Skin epidermis (tissue), 12 donors: ENCODE results near the gene ZBTB16.
A peak's percentile ranks its signal among the peaks of the same experiment; 100 is the strongest.

ENCODE experiments used
- H3K27ac ChIP-seq, 21 experiments: fragments of 200-600 bp; sonication (generic) in 11 of 21; one replicate each; pipeline ENCODE4 v1.5.0; 2020; ENCODE audit warnings: mild to moderate bottlenecking in 3 of 21, inconsistent platforms in 2 of 21, moderate library complexity in 2 of 21
- H3K4me3 ChIP-seq, 7 experiments: fragments of 200-600 bp; sonication (generic) in 2 of 7; one replicate each; pipeline ENCODE4 v1.5.0; 2020; ENCODE audit warnings: inconsistent platforms in 2 of 7, mild to moderate bottlenecking in 2 of 7, moderate library complexity in 1 of 7

The ZBTB16 gene

DNA sequence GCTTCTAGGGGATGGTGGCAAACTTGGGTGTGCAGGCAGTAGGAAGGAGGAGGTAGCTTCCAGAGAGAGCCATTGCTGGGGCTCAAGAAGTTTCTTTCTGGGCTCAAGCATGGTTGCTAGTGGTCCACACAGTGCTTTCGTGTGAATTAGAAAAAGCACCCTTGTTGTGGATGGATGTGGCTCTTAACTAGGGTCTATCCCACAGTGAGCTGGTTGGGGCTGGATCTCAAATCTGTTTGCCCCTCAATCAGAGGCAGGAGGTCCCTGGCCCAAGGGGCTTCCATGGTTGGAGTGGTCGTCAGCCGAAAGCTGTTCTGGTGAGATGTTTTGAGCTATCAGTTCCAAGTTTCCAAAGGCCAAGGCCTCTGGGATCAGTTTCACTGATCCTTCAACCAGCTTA is 35.0 kb downstream of the ZBTB16 start:
- H3K27ac ChIP-seq = no peak overlapping the region

GRCh38 chr11:114095899-114096298 is 36.4 kb downstream of the ZBTB16 start:
- Histone ChIP-seq H3K4me3 (no peak overlapping the region), H3K27ac (no peak overlapping the region)

More for the DNA sequence above, 35.0 kb downstream of the ZBTB16 start:
- no peak overlapping the region for H3K4me3 ChIP-seq

- no peak overlapping the region for H3K27ac ChIP-seq
- H3K4me3 ChIP-seq = no peak overlapping the region
These were observed 38.3 kb downstream of the ZBTB16 start for GRCh38 chr11:114097832-114098231.

DNA sequence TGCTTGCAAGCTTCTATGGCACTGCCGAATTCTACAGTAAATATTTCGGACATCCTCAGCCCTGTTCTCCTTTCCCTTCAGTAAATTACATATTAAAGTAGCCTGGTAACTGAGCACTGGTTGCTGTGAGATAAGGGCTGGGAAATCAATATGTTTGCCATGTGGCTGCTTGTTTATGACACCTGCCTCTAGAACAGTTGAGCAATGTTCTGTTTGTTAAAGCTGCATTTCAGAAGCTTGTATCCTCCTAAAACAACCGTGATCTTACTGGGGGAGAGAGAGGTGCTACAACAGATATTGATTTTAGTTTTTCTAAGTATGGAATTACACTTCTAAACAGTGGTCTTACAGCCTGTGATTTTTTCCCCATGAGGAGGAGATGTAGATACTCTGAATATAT is 39.4 kb downstream of the ZBTB16 start:
- Histone ChIP-seq H3K27ac (no peak overlapping the region), H3K4me3 (no peak overlapping the region)

DNA sequence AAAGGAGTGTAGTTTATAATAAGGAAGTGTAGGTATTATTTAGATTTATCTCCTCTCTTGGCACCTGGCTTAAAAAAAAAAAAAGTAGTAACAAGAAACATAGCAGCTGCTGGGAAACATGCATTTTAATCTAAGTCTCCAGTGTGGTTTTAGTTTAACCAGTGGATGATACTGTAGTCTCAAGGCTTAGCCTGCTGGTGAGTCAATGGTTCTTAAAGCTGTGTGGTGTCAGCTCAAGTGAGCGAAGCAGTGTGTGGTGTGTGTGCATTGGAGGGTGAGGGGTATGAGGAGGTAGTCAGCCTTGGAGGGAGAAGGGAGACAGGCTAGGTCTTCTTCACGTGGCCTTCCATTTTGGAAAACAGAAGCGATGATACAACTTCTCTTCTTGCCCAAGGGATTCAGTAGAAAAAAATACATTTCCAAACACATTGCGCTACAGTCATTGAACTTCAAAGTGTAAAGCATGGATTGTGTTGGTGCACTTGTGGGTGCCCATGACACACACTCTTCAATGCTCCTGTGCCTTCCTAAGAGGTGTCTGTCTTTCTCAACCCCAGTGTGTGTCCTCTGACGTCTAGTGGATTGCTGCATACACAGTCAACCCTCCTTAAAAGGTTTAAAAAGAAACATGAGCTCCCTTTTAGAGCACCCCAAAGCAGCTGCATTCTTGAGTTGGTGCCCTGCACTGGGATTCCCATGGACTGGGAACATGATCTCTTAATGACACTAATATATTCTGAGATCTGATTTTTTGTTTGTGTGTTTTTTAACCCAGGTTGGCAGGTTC is 40.1 kb downstream of the ZBTB16 start:
- Histone ChIP-seq H3K27ac (no peak overlapping the region), H3K4me3 (no peak overlapping the region)

DNA sequence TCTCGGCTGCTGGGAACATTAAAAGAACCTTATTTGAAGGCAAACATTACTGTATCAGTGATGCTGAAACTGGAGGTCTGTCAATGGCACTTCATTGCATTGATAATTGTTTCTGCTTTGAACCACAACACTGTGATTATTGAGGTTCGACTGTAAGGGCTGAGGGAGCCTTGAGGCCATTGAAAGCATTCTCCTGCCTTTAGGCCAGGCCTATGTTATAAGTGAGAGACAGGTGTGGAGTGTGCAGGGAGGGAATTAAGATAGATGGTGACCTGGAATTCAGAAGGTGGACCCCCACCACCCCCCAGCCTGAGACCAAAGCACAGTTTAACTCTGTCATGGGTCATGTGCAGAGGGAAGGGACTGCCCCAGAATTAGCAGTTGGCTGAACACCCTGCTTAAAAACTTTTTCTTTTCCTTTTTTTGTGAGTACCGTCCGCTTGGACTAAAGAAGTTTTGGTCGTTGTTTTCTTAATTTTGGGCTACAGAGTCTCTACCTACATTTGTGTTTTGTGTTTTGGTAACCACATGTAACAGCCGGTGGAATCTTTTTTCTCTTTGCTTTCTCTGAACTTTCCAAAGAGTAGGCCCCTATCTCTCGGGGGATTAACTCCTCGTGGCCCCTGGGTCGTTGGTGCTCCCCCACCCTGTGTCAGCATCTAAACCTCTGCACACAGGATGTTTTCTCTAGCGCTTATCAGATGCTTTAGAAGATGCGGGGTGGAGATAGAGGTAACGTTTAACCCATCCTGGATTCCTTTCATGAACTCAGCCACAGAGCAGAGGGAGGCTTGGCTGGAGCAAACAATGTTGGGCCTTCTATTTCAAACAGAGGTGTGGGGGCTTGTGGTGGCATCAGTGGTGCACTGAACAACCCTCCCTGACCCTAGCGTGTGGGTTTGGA is 43.7 kb downstream of the ZBTB16 start:
- Histone ChIP-seq H3K27ac (no peak overlapping the region), H3K4me3 (no peak overlapping the region)

DNA sequence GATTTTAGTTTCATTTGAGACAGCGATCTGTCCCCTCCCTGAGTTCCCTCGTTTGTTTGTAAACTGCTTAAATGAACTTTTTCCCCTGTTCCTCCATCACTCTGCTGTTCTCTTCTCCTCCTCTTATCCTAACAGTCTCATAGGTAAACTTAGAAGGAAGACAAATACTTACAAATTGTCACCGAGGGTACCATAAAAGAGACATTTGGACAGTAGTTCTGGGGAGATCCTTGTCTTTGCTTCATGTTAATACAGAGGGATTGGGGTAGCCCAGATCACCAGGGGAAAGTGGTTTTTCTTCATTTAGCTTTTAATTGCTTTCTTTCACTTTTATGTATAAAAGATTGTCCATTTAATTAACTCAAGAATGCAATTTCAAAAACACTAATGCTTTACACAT is 46.1 kb downstream of the ZBTB16 start:
- Histone ChIP-seq H3K27ac (no peak overlapping the region), H3K4me3 (no peak overlapping the region)

DNA sequence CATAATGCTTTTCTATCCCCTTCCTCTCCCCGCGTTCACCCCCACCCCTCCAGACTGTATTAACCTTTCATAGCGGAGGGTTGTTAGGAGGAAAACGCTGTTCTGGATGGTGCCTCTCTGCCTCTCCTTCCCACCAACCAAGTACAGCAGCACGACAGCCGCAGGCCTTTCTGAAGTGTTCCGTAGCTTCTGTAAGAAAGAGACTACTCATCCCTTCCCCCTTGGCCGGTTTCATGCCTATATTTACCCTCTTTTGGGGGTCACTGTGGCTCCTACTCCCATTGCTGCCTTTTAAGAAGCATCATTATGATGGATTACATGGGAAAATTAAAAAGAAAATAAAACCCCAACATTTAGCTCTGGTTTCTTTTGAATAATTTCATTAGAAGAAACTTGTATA is 46.5 kb downstream of the ZBTB16 start:
- no peak overlapping the region for H3K27ac ChIP-seq
- H3K4me3 ChIP-seq = no peak overlapping the region

GRCh38 chr11:114106986-114107385 is 47.5 kb downstream of the ZBTB16 start:
- H3K4me3 ChIP-seq = no peak overlapping the region
- H3K27ac ChIP-seq = no peak overlapping the region

DNA sequence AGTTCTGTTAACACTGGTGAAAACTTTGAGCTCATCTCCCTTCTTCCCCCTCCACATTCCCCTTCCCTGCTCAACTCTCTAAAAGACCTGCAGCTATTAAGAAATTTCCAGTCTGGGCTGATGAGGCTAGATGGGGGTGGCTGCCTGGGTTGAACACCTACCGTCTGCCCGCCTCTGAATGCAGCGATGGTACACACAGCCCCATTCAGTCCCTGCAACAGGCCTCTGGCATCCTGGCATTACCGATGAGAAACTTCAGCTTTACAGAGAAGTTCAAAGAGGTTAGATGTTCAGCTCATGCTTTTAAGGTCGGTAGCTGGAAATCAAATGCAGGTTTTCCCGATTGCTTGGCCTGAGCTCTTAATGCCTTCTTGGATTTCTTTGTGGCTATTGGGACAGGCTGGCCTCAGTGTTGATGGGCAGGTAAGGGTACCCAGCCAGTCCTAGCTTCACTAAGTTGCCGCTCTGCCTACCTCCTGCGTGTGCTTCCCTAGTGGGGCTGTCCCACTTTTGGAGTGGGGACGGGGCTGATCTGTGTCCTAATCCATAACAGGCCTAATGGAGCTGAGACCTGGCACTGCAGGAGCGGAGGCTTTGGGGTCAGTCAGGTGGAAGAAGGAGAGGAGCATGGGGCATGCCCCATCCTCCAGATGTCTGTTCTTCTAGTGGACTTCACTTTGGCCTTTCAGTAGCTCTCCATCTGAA is 49.1 kb downstream of the ZBTB16 start:
- Histone ChIP-seq H3K27ac (no peak overlapping the region), H3K4me3 (no peak overlapping the region)

DNA sequence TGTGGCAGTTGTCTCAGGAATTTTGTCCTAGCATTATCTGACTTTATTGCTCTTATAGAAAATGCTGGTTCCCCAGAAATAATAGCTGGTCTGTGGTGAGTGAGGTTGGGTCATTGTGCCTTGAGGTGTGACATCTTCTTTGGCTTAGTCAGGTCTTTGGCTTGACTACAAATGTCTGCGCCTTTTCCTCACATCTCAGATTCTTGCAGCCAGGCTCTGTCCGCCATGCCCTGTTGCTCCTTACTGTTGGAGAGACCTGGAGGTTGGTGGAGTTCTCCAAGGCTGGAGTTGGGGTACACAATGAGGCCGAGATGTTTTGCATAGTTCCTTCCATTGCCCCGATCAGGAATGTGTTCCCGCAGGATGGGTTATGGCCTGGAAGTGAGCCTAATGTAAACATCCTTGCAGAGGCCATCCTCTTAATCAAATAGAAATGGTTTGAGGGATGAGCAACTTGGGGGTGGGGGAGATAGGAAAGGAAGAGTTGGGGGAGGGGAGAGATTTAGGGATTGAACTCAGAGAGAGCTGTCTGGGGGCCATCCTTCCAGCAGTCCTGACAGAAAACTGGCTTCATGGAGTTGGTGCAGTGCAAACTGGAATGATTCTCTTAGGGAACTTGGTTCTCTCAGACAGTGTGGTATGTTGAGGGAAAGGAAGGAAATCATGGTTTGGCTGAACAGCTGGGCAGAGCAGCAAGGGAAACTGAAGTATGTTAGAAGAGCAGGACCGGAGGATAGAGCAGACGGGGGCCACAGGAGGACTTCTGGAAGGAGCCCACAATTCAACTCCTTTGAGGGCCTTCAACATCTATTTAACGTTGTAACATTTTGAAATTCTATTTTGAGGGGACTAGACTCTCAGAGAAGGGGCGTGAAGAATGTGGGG is 49.9 kb downstream of the ZBTB16 start:
- no peak overlapping the region for H3K4me3 ChIP-seq
- H3K27ac ChIP-seq = peak overlapping the region in 2 of 21 experiments; percentile 3 to 60

DNA sequence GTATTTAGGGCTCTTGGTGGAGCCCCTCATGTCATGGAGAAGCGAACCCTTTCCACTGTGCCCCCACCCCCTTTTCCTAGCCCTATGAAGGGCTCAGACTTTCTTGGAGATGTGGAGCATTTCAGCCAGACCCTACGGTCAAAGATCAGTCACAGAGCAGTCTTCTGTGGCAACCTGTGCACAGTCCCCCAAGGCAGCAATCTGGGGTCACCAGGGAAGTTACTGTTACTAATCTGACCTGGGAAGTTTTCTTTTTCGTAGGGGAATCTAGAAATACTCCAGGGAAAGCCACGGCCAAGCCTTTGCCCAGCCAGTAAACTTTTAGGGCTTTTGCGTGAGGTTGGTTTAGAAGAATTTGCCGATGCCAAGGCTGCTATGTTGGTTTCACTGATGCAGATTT is 50.6 kb downstream of the ZBTB16 start:
- H3K27ac ChIP-seq = peak overlapping the region in 2 of 21 experiments; percentile 3 to 60
- no peak overlapping the region for H3K4me3 ChIP-seq

DNA sequence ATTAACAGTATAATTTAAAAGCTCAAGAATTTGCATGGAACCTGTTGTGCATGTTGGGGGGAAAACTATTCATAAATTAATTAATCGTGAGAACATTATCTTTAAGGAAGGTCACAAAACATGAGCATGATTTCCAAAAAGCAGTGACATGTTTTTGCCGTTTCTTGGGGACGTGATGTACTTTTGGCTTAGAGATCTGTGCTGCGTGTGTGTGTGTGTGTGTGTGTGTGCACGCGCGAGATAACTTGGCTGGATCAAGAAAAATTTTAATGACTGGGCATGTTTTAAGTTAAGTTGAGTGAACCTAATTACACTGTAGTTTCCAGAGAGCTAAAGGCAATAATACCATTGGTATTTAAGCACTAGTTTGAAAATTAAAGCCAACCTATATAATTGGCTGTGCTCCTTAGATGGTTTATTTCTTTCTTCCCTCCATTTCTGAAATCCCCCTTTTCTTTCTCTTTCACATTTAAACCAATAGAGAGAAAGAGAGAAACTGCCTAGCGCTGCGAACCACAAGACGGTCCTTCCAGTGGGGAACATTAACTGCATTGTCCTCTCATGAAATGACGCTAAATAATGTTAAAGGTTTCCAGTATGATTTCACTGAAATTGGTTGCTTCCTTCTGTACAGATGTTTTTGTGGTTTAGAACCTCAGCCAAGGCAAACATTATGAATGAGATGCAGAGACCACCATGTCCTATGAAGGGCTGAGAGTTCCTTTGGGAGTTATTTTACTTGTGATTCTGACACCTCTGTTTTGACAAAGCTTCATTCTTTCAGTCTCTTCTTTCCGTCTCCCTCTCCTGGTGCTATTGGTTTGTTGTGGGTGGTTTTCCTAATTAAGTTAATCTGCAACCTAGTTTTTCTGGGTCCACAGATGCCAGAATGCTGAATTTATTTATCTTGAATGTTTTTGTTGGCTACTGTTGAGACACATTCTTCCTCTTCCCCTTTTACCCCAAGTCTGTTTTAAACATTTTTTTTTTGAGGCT is 51.7 kb downstream of the ZBTB16 start:
- Histone ChIP-seq H3K27ac (peak overlapping the region in 5 of 21 experiments; percentile 2 to 69 (median 46)), H3K4me3 (peak overlapping the region in 1 of 7 experiments; percentile 13)

DNA sequence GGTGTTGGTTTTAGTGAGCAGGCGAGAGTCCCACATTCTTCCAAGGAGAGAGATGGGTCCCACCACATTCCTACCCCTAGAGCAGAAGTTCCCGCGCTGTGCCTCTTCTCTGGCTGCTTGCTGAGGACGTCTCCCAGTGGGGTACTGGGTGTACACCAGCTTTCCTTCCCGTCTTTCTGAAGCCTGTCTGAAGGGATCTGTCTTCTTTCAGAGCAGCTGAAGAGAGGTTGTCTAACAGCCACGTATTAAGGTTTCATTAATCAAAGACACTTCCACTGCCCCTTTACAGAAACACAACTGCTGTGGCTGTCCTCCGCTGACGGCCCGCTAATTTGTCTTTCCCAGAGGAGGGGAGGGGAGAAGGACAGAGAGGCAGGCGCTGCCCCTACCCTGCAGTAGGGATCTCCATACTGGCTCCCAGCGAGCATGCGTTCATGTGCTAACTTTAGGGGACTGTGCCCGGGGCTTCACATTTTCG is 56.0 kb downstream of the ZBTB16 start:
- no peak overlapping the region for H3K27ac ChIP-seq
- H3K4me3 ChIP-seq = no peak overlapping the region

GRCh38 chr11:114116357-114116756 is 56.8 kb downstream of the ZBTB16 start:
- Histone ChIP-seq H3K27ac (no peak overlapping the region), H3K4me3 (no peak overlapping the region)

- Histone ChIP-seq H3K27ac (no peak overlapping the region), H3K4me3 (no peak overlapping the region)
These were observed 57.3 kb downstream of the ZBTB16 start for GRCh38 chr11:114116800-114117199.

GRCh38 chr11:114120606-114121005 is 61.1 kb downstream of the ZBTB16 start:
- no peak overlapping the region for H3K27ac ChIP-seq
- H3K4me3 ChIP-seq = no peak overlapping the region

- H3K27ac ChIP-seq = no peak overlapping the region
- H3K4me3 ChIP-seq = no peak overlapping the region
These were observed 61.6 kb downstream of the ZBTB16 start for GRCh38 chr11:114121138-114121537.
